ENCODE data around the gene HACD2.

HACD2 gene

GRCh38 chr3:123584988-123585937 is at the start of gene HACD2:
HACD2 (minus strand) TSS chr3:123585053; CDS start chr3:123585027, 26 bp downstream.
- H3K9ac ChIP-seq (ENCODE audit: low read length) = peak within 1 kb of the TSS; percentile 83
- H3K4me3 ChIP-seq (ENCODE audit: low read length) = peak within 1 kb of the TSS; percentile 94
- H3K27me3 ChIP-seq (ENCODE audit: control insufficient read depth, insufficient read depth, low read length) = no peaks in the 10 kb centered on the region
- no peaks in the 10 kb centered on the region for H3K4me1 ChIP-seq (ENCODE audit: control insufficient read depth, insufficient read depth, low read length)
- no peaks in the 10 kb centered on the region for H3K36me3 ChIP-seq (ENCODE audit: control insufficient read depth, insufficient read depth, low read length)
- no peaks in the 10 kb centered on the region for H3K9me3 ChIP-seq (ENCODE audit: control insufficient read depth, low read length)

- Histone ChIP-seq H3K9ac (ENCODE audit: low read length) (no peak overlapping the region), H3K4me3 (ENCODE audit: low read length) (no peak overlapping the region), H3K4me1 (ENCODE audit: control insufficient read depth, insufficient read depth, low read length) (peaks cover 10% of the 10 kb centered on the region), H3K9me3 (ENCODE audit: control insufficient read depth, low read length) (no peaks in the 10 kb centered on the region), H3K36me3 (ENCODE audit: control insufficient read depth, insufficient read depth, low read length) (no peaks in the 10 kb centered on the region), H3K27me3 (ENCODE audit: control insufficient read depth, insufficient read depth, low read length) (no peaks in the 10 kb centered on the region)
Observed at GRCh38 chr3:123634149-123635051, 49.5 kb upstream of the HACD2 start.

- H3K4me1 ChIP-seq (ENCODE audit: control insufficient read depth, insufficient read depth, low read length) = peaks cover 16% of the 10 kb centered on the region
- H3K27me3 ChIP-seq (ENCODE audit: control insufficient read depth, insufficient read depth, low read length) = no peaks in the 10 kb centered on the region
- no peak overlapping the region for H3K9ac ChIP-seq (ENCODE audit: low read length)
- H3K9me3 ChIP-seq (ENCODE audit: control insufficient read depth, low read length) = no peaks in the 10 kb centered on the region
- no peak overlapping the region for H3K4me3 ChIP-seq (ENCODE audit: low read length)
- no peaks in the 10 kb centered on the region for H3K36me3 ChIP-seq (ENCODE audit: control insufficient read depth, insufficient read depth, low read length)
Observed at GRCh38 chr3:123633530-123633929, 48.7 kb upstream of the HACD2 start.

- no peaks in the 10 kb centered on the region for H3K36me3 ChIP-seq (ENCODE audit: control insufficient read depth, insufficient read depth, low read length)
- H3K4me3 ChIP-seq (ENCODE audit: low read length) = no peak overlapping the region
- H3K4me1 ChIP-seq (ENCODE audit: control insufficient read depth, insufficient read depth, low read length) = peaks cover 18% of the 10 kb centered on the region
- H3K9ac ChIP-seq (ENCODE audit: low read length) = no peak overlapping the region
- H3K9me3 ChIP-seq (ENCODE audit: control insufficient read depth, low read length) = no peaks in the 10 kb centered on the region
- no peaks in the 10 kb centered on the region for H3K27me3 ChIP-seq (ENCODE audit: control insufficient read depth, insufficient read depth, low read length)
Observed at GRCh38 chr3:123632161-123632655, 47.4 kb upstream of the HACD2 start.

GRCh38 chr3:123629747-123630047 is 44.8 kb upstream of the HACD2 start:
- H3K4me1 ChIP-seq (ENCODE audit: control insufficient read depth, insufficient read depth, low read length) = peaks cover 18% of the 10 kb centered on the region
- no peak overlapping the region for H3K4me3 ChIP-seq (ENCODE audit: low read length)
- no peak overlapping the region for H3K9ac ChIP-seq (ENCODE audit: low read length)
- H3K36me3 ChIP-seq (ENCODE audit: control insufficient read depth, insufficient read depth, low read length) = no peaks in the 10 kb centered on the region
- H3K27me3 ChIP-seq (ENCODE audit: control insufficient read depth, insufficient read depth, low read length) = no peaks in the 10 kb centered on the region
- no peaks in the 10 kb centered on the region for H3K9me3 ChIP-seq (ENCODE audit: control insufficient read depth, low read length)

- Histone ChIP-seq H3K36me3 (ENCODE audit: control insufficient read depth, insufficient read depth, low read length) (no peaks in the 10 kb centered on the region), H3K27me3 (ENCODE audit: control insufficient read depth, insufficient read depth, low read length) (no peaks in the 10 kb centered on the region), H3K9me3 (ENCODE audit: control insufficient read depth, low read length) (no peaks in the 10 kb centered on the region), H3K4me3 (ENCODE audit: low read length) (no peak overlapping the region), H3K4me1 (ENCODE audit: control insufficient read depth, insufficient read depth, low read length) (peaks cover 18% of the 10 kb centered on the region), H3K9ac (ENCODE audit: low read length) (no peak overlapping the region)
Observed at GRCh38 chr3:123628996-123629746, 44.3 kb upstream of the HACD2 start.

- Histone ChIP-seq H3K4me1 (ENCODE audit: control insufficient read depth, insufficient read depth, low read length) (peaks cover 18% of the 10 kb centered on the region), H3K4me3 (ENCODE audit: low read length) (no peak overlapping the region), H3K9ac (ENCODE audit: low read length) (no peak overlapping the region), H3K36me3 (ENCODE audit: control insufficient read depth, insufficient read depth, low read length) (no peaks in the 10 kb centered on the region), H3K27me3 (ENCODE audit: control insufficient read depth, insufficient read depth, low read length) (no peaks in the 10 kb centered on the region), H3K9me3 (ENCODE audit: control insufficient read depth, low read length) (no peaks in the 10 kb centered on the region)
Observed at GRCh38 chr3:123627673-123628670, 43.1 kb upstream of the HACD2 start.

GRCh38 chr3:123626881-123627280 is 42.0 kb upstream of the HACD2 start:
- Histone ChIP-seq H3K9me3 (ENCODE audit: control insufficient read depth, low read length) (no peaks in the 10 kb centered on the region), H3K4me1 (ENCODE audit: control insufficient read depth, insufficient read depth, low read length) (peaks cover 8% of the 10 kb centered on the region), H3K36me3 (ENCODE audit: control insufficient read depth, insufficient read depth, low read length) (no peaks in the 10 kb centered on the region)

GRCh38 chr3:123624302-123624701 is 39.4 kb upstream of the HACD2 start:
- no peak overlapping the region for H3K4me3 ChIP-seq (ENCODE audit: low read length)
- no peak overlapping the region for H3K9ac ChIP-seq (ENCODE audit: low read length)
- H3K4me1 ChIP-seq (ENCODE audit: control insufficient read depth, insufficient read depth, low read length) = peaks cover 8% of the 10 kb centered on the region
- no peaks in the 10 kb centered on the region for H3K27me3 ChIP-seq (ENCODE audit: control insufficient read depth, insufficient read depth, low read length)
- no peaks in the 10 kb centered on the region for H3K9me3 ChIP-seq (ENCODE audit: control insufficient read depth, low read length)
- H3K36me3 ChIP-seq (ENCODE audit: control insufficient read depth, insufficient read depth, low read length) = no peaks in the 10 kb centered on the region

More at GRCh38 chr3:123626881-123627280, 42.0 kb upstream of the HACD2 start:
- Histone ChIP-seq H3K4me3 (ENCODE audit: low read length) (no peak overlapping the region), H3K27me3 (ENCODE audit: control insufficient read depth, insufficient read depth, low read length) (no peaks in the 10 kb centered on the region), H3K9ac (ENCODE audit: low read length) (no peak overlapping the region)

GRCh38 chr3:123623346-123623880 is 38.6 kb upstream of the HACD2 start:
- Histone ChIP-seq H3K36me3 (ENCODE audit: control insufficient read depth, insufficient read depth, low read length) (no peaks in the 10 kb centered on the region), H3K4me1 (ENCODE audit: control insufficient read depth, insufficient read depth, low read length) (peaks cover 6% of the 10 kb centered on the region), H3K9ac (ENCODE audit: low read length) (no peak overlapping the region), H3K27me3 (ENCODE audit: control insufficient read depth, insufficient read depth, low read length) (no peaks in the 10 kb centered on the region), H3K9me3 (ENCODE audit: control insufficient read depth, low read length) (no peaks in the 10 kb centered on the region), H3K4me3 (ENCODE audit: low read length) (no peak overlapping the region)

Measured in mucosa of stomach (tissue), 1 donor.